GM12878 (cell line): ENCODE results near the gene SURF4. TPM values are rescaled to one million over a fixed set of nuclear protein-coding genes. Genes with fewer than 3 reads are reported as not detected.

Source experiments
- ATF7 ChIP-seq: fragments of 450-650 bp; IDR thresholded peaks from 2 replicates; pipeline ENCODE4 v1.6.1; 2016; ENCODE audit warnings: low read depth, mild to moderate bottlenecking
- BCLAF1 ChIP-seq: fragments of 450-650 bp; IDR thresholded peaks from 2 replicates; pipeline ENCODE4 v1.6.1; 2017; ENCODE audit warnings: antibody characterized with exemption, mild to moderate bottlenecking, moderate library complexity
- E2F4 ChIP-seq: IDR thresholded peaks from 2 replicates; pipeline ENCODE4 v1.6.1; 2012; ENCODE audit warnings: low read depth, low read length, improper control_type of control experiment
- E2F8 ChIP-seq: fragments of 450-650 bp; IDR thresholded peaks from 2 replicates; pipeline ENCODE4 v1.6.1; 2018; ENCODE audit warnings: mild to moderate bottlenecking, low read depth, moderate library complexity; ENCODE audit not compliant: partially characterized antibody
- FOXK2 ChIP-seq: fragments of 450-650 bp; IDR thresholded peaks from 2 replicates; pipeline ENCODE4 v1.6.1; 2017; ENCODE audit warnings: mild to moderate bottlenecking, moderate library complexity
- FOXM1 ChIP-seq: IDR thresholded peaks from 2 replicates; pipeline ENCODE4 v1.6.1; 2012; ENCODE audit warnings: low read depth, mild to moderate bottlenecking, inconsistent platforms, low read length, moderate library complexity
- GABPA ChIP-seq: IDR thresholded peaks from 2 replicates; pipeline ENCODE4 v1.6.1; 2014; ENCODE audit warnings: antibody characterized with exemption, low read depth, mild to moderate bottlenecking, inconsistent platforms
- HDGF ChIP-seq: fragments of 450-650 bp; IDR thresholded peaks from 2 replicates; pipeline ENCODE4 v1.6.1; 2016; ENCODE audit warnings: antibody characterized with exemption
- LARP7 ChIP-seq: fragments of 450-650 bp; IDR thresholded peaks from 2 replicates; pipeline ENCODE4 v1.6.1; 2017; ENCODE audit warnings: mild to moderate bottlenecking
- MEF2A ChIP-seq: IDR thresholded peaks from 2 replicates; pipeline ENCODE4 v1.6.1; 2011; ENCODE audit warnings: low read depth, mild to moderate bottlenecking, low read length, moderate library complexity; ENCODE audit not compliant: insufficient read depth
- MLLT1 ChIP-seq: fragments of 450-650 bp; IDR thresholded peaks from 2 replicates; pipeline ENCODE4 v1.6.1; 2016; ENCODE audit warnings: mild to moderate bottlenecking
- MTA2 ChIP-seq: fragments of 450-650 bp; IDR thresholded peaks from 2 replicates; pipeline ENCODE4 v1.6.1; 2016; ENCODE audit warnings: low read depth, mild to moderate bottlenecking, moderate library complexity
- NFYB ChIP-seq: IDR thresholded peaks from 2 replicates; pipeline ENCODE4 v1.6.1; 2011; ENCODE audit warnings: low read depth, mild to moderate bottlenecking, low read length, improper control_type of control experiment, moderate library complexity; ENCODE audit not compliant: insufficient read depth
- POLR2AphosphoS5 ChIP-seq: IDR thresholded peaks from 2 replicates; pipeline ENCODE4 v1.6.1; 2011; ENCODE audit warnings: mild to moderate bottlenecking, low read length, inconsistent platforms
- RCOR1 ChIP-seq: conservative IDR thresholded peaks from 2 replicates; pipeline ENCODE4 v1.6.1; 2012; ENCODE audit warnings: low read depth, low read length, improper control_type of control experiment
- RELA ChIP-seq: fragments of 450-650 bp; IDR thresholded peaks from 2 replicates; pipeline ENCODE4 v1.8.0; 2014; ENCODE audit warnings: borderline replicate concordance; ENCODE audit not compliant: partially characterized antibody
- RUNX3 ChIP-seq: IDR thresholded peaks from 2 replicates; pipeline ENCODE4 v1.6.1; 2012; ENCODE audit warnings: low read length, inconsistent platforms
- SKIL ChIP-seq: fragments of 450-650 bp; IDR thresholded peaks from 2 replicates; pipeline ENCODE4 v1.6.1; 2017; ENCODE audit warnings: mild to moderate bottlenecking, low read depth, inconsistent platforms; ENCODE audit not compliant: poor library complexity, severe bottlenecking
- SP1 ChIP-seq: IDR thresholded peaks from one replicate; pipeline ENCODE4 v1.6.1; 2011; ENCODE audit warnings: low read depth, low read length
- SPI1 ChIP-seq: IDR thresholded peaks from 2 replicates; pipeline ENCODE4 v1.6.1; 2011; ENCODE audit warnings: low read depth, mild to moderate bottlenecking, low read length, moderate library complexity, borderline replicate concordance; ENCODE audit not compliant: insufficient read depth
- ZNF622 ChIP-seq: fragments of 450-650 bp; IDR thresholded peaks from 2 replicates; pipeline ENCODE4 v1.6.1; 2017; ENCODE audit warnings: mild to moderate bottlenecking, inconsistent platforms
- polyA plus RNA-seq, 11 experiments: library from polyadenylated mRNA; depleted of rRNA in 4 of 11; unstranded in 6 of 11; stranded (reverse) in 5 of 11; fragments of >200 nt; fragmentation: Nextera tagmentation in 4 of 11; fragmentation: Illumina TruSeq in 1 of 11; extraction: Ambion mirVana in 4 of 11; extraction: Trizol in 1 of 11; gene quantifications; 1 replicate in 1 of 11; 2 replicates in 10 of 11; pipeline versions ENCODE4 v1.2.1 to v1.2.3, GENCODE V29; 2011 to 2016; ENCODE audit warnings: inconsistent platforms in 2 of 11, missing spikeins in 2 of 11, low read depth in 1 of 11
- total RNA-seq, 4 experiments: library from RNA; depleted of rRNA in 3 of 4; stranded (reverse); fragments of >200 nt in 3 of 4; fragmentation: Illumina TruSeq in 1 of 4; extraction: Trizol in 1 of 4; gene quantifications; 2 replicates each; pipeline versions ENCODE4 v1.2.1 to v1.2.3, GENCODE V29; 2013 to 2021

SURF4 gene
- total and polyA plus RNA-seq, 10 of the 15 experiments (the other 5 are each of a cell fraction or from before 2014, with no cell fraction given), result 6.4 to 134 (median 78.7) TPM

- TF ChIP-seq E2F8 (no peak), NFYB (0 out of 2 replicates have a peak, but pooled peaks have one; percentile 62), MTA2 (0 out of 2 replicates have a peak, but pooled peaks have one; percentile 26), E2F4 (no peak), GABPA (0 out of 2 replicates have a peak, but pooled peaks have one; percentile 34), POLR2AphosphoS5 (peak; percentile 71), BCLAF1 (no peak), FOXK2 (peak; percentile 47; the same call in 1 of the 2 replicates), SP1 (peak; percentile 56), FOXM1 (no peak), RELA (peak; percentile 99), RCOR1 (no peak), ATF7 (0 out of 2 replicates have a peak, but pooled peaks have one; percentile 19), SKIL (no peak), LARP7 (no peak), HDGF (no peak), SPI1 (peak; percentile 73), MLLT1 (peak; percentile 97), ZNF622 (no peak), RUNX3 (peak; percentile 24; the same call in 1 of the 2 replicates), MEF2A (0 out of 2 replicates have a peak, but pooled peaks have one; percentile 11)
Observed at GRCh38 chr9:133420392-133420827, 44.5 kb upstream of the SURF4 start (continued).
